K562 (cell line): ENCODE results near the gene EFNA5. TPM values are rescaled to one million over a fixed set of nuclear protein-coding genes. Genes with fewer than 3 reads are reported as not detected.

Experiments
- CBFA2T3 ChIP-seq: fragments of 450-650 bp; IDR thresholded peaks from 2 replicates; pipeline ENCODE4 v1.6.1; 2017
- FOSL1 ChIP-seq: fragments of 200-800 bp; sonication (Bioruptor generic); conservative IDR thresholded peaks from 2 replicates; pipeline ENCODE4 v1.6.1; 2016; ENCODE audit warnings: missing genetic modification characterization, missing compliant biosample characterization
- FOXK1 ChIP-seq: sonication (generic); formaldehyde crosslinking; IDR thresholded peaks from 2 replicates; pipeline ENCODE4 v1.8.0; 2022; ENCODE audit warnings: missing genetic modification reagents, mild to moderate bottlenecking, borderline replicate concordance
- KLF1 ChIP-seq: fragments of 450-650 bp; IDR thresholded peaks from 2 replicates; pipeline ENCODE4 v1.6.1; 2016; ENCODE audit warnings: missing genetic modification characterization, missing compliant biosample characterization
- MAFK ChIP-seq: IDR thresholded peaks from 2 replicates; pipeline ENCODE4 v1.6.1; 2011; ENCODE audit warnings: low read length, improper control_type of control experiment
- XRCC3 ChIP-seq: fragments of 450-650 bp; IDR thresholded peaks from 2 replicates; pipeline ENCODE4 v1.6.1; 2017; ENCODE audit warnings: mild to moderate bottlenecking, moderate library complexity
- ZNF133 ChIP-seq: fragments of 250-450 bp; sonication (Bioruptor Pico); IDR thresholded peaks from 2 replicates; pipeline ENCODE4 v1.4.0; 2020; ENCODE audit warnings: mild to moderate bottlenecking
- ZNF655 ChIP-seq: fragments of 250-450 bp; sonication (Bioruptor Pico); IDR thresholded peaks from 2 replicates; pipeline ENCODE4 v1.5.0; 2021
- polyA plus RNA-seq, 8 experiments: library from polyadenylated mRNA; depleted of rRNA in 4 of 8; stranded (reverse) in 5 of 8; unstranded in 3 of 8; fragments of >200 nt; fragmentation: Nextera tagmentation in 2 of 8; fragmentation: Illumina TruSeq in 1 of 8; extraction: Ambion mirVana in 2 of 8; extraction: Trizol in 1 of 8; gene quantifications; 2 replicates each; pipeline versions ENCODE4 v1.2.1 to v1.2.3, GENCODE V29; 2011 to 2014; ENCODE audit warnings: inconsistent platforms in 1 of 8, missing spikeins in 1 of 8
- total RNA-seq, 7 experiments: library from RNA; depleted of rRNA in 6 of 7; stranded (reverse); fragments of >200 nt in 6 of 7; fragmentation: Illumina TruSeq in 2 of 7; extraction: Trizol in 2 of 7; gene quantifications; 2 replicates each; pipeline versions ENCODE4 v1.2.1 to v1.2.3, GENCODE V29; 2011 to 2021; ENCODE audit warnings: low replicate concordance in 1 of 7
- TF ChIP-seq, protein P1 (sequence below): fragments of 450-650 bp; IDR thresholded peaks from 2 replicates; pipeline ENCODE4 v1.6.1; 2016; ENCODE audit warnings: mild to moderate bottlenecking, moderate library complexity

The EFNA5 gene
- total and polyA plus RNA-seq, 9 of the 15 experiments (the other 6 are each of a cell fraction or from before 2014, with no cell fraction given), result 0.20 TPM; not detected in 8

DNA sequence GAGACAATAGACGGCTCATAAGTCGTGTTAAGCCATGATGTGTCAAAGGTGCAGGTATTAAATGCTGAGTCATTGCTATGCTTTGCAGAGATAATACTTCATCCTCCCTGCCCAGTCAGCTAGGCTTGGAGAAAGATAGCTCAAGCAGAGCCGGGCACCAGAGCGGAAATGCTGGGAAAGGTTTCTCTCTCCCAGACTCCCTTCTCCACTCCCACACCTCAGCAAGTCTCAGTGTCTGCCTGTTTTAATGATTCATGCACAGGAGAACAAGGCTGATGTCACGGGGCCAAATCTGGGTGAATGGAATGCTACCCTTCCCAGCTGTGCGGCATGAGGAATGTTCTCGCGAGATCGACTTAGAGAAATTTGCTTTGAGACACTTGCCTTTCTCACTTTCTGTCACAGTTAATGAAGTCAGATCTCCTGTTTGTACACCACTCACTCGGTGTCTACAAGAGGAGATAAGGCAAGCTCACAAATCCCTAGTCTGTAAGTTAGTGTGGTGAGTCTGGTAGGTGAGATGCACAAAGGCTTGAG, 204.4 kb downstream of the EFNA5 start (continued):
- TF ChIP-seq, protein P1, sequence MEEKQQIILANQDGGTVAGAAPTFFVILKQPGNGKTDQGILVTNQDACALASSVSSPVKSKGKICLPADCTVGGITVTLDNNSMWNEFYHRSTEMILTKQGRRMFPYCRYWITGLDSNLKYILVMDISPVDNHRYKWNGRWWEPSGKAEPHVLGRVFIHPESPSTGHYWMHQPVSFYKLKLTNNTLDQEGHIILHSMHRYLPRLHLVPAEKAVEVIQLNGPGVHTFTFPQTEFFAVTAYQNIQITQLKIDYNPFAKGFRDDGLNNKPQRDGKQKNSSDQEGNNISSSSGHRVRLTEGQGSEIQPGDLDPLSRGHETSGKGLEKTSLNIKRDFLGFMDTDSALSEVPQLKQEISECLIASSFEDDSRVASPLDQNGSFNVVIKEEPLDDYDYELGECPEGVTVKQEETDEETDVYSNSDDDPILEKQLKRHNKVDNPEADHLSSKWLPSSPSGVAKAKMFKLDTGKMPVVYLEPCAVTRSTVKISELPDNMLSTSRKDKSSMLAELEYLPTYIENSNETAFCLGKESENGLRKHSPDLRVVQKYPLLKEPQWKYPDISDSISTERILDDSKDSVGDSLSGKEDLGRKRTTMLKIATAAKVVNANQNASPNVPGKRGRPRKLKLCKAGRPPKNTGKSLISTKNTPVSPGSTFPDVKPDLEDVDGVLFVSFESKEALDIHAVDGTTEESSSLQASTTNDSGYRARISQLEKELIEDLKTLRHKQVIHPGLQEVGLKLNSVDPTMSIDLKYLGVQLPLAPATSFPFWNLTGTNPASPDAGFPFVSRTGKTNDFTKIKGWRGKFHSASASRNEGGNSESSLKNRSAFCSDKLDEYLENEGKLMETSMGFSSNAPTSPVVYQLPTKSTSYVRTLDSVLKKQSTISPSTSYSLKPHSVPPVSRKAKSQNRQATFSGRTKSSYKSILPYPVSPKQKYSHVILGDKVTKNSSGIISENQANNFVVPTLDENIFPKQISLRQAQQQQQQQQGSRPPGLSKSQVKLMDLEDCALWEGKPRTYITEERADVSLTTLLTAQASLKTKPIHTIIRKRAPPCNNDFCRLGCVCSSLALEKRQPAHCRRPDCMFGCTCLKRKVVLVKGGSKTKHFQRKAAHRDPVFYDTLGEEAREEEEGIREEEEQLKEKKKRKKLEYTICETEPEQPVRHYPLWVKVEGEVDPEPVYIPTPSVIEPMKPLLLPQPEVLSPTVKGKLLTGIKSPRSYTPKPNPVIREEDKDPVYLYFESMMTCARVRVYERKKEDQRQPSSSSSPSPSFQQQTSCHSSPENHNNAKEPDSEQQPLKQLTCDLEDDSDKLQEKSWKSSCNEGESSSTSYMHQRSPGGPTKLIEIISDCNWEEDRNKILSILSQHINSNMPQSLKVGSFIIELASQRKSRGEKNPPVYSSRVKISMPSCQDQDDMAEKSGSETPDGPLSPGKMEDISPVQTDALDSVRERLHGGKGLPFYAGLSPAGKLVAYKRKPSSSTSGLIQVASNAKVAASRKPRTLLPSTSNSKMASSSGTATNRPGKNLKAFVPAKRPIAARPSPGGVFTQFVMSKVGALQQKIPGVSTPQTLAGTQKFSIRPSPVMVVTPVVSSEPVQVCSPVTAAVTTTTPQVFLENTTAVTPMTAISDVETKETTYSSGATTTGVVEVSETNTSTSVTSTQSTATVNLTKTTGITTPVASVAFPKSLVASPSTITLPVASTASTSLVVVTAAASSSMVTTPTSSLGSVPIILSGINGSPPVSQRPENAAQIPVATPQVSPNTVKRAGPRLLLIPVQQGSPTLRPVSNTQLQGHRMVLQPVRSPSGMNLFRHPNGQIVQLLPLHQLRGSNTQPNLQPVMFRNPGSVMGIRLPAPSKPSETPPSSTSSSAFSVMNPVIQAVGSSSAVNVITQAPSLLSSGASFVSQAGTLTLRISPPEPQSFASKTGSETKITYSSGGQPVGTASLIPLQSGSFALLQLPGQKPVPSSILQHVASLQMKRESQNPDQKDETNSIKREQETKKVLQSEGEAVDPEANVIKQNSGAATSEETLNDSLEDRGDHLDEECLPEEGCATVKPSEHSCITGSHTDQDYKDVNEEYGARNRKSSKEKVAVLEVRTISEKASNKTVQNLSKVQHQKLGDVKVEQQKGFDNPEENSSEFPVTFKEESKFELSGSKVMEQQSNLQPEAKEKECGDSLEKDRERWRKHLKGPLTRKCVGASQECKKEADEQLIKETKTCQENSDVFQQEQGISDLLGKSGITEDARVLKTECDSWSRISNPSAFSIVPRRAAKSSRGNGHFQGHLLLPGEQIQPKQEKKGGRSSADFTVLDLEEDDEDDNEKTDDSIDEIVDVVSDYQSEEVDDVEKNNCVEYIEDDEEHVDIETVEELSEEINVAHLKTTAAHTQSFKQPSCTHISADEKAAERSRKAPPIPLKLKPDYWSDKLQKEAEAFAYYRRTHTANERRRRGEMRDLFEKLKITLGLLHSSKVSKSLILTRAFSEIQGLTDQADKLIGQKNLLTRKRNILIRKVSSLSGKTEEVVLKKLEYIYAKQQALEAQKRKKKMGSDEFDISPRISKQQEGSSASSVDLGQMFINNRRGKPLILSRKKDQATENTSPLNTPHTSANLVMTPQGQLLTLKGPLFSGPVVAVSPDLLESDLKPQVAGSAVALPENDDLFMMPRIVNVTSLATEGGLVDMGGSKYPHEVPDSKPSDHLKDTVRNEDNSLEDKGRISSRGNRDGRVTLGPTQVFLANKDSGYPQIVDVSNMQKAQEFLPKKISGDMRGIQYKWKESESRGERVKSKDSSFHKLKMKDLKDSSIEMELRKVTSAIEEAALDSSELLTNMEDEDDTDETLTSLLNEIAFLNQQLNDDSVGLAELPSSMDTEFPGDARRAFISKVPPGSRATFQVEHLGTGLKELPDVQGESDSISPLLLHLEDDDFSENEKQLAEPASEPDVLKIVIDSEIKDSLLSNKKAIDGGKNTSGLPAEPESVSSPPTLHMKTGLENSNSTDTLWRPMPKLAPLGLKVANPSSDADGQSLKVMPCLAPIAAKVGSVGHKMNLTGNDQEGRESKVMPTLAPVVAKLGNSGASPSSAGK, result no peak
- TF ChIP-seq ZNF133 (no peak), XRCC3 (no peak), CBFA2T3 (peak; percentile 66), ZNF655 (CRISPR knock-in tag) (no peak), MAFK (peak; percentile 90), FOXK1 (no peak), KLF1 (tag) (no peak), FOSL1 (tag) (peak; percentile 44)
